ENCODE results near the gene ALDH1B1. TPM values are rescaled to one million over a fixed set of nuclear protein-coding genes. Genes with fewer than 3 reads are reported as not detected.

Gene ALDH1B1
- total and polyA plus RNA-seq, 9 of the 15 experiments (the other 6 are each of a cell fraction or from before 2014, with no cell fraction given) = 8.6 to 46.5 (median 30.8) TPM

GRCh38 chr9:38415856-38416255 is 23.4 kb downstream of the ALDH1B1 start:
- TF ChIP-seq SRSF9 (IDR thresholded peaks at IDR 0.05; ENCODE audit: borderline replicate concordance, low read depth, low read length) (no peak), ZNF184 (CRISPR knock-in tag; IDR thresholded peaks at IDR 0.05) (no peak), ZNF384 (IDR thresholded peaks at IDR 0.05; ENCODE audit: low read depth, low read length) (no peak), ETV1 (tag; conservative IDR thresholded peaks at IDR 0.05; ENCODE audit: low read depth) (no peak), NFIC (IDR thresholded peaks at IDR 0.05) (no peak), ZNF77 (CRISPR knock-in tag; IDR thresholded peaks at IDR 0.05) (no peak), U2AF1 (optimal IDR thresholded peaks at IDR 0.05; ENCODE audit: low read depth, low read length) (no peak), ZNF699 (CRISPR knock-in tag; IDR thresholded peaks at IDR 0.05; ENCODE audit: insufficient replicate concordance) (no peak), E2F8 (IDR thresholded peaks at IDR 0.05; ENCODE audit: low read depth, partially characterized antibody) (no peak), ZNF584 (CRISPR knock-in tag; IDR thresholded peaks at IDR 0.05; ENCODE audit: low read depth) (no peak), SMAD3 (CRISPR knock-in tag; conservative IDR thresholded peaks at IDR 0.05) (no peak), TCFL5 (CRISPR knock-in tag; conservative IDR thresholded peaks at IDR 0.05) (no peak), ZNF212 (CRISPR knock-in tag; IDR thresholded peaks at IDR 0.05) (no peak), BHLHE40 (IDR thresholded peaks at IDR 0.05; ENCODE audit: low read length) (no peak)
- ATAC-seq (no peak), FAIRE-seq (no peak), DNase-seq (ENCODE audit: extremely low read depth in 1 of 4, low spot score in 3 of 4) (no peak)
- 2% methylated on average over 8 of the region's 8 CpGs for WGBS (ENCODE audit: insufficient coverage, low coverage, missing lambda C conversion rate)
- Histone ChIP-seq H3K79me2 (ENCODE audit: control insufficient read depth, insufficient read depth, low read length) (no peaks in the 10 kb centered on the region), H2AFZ (ENCODE audit: low read depth, low read length) (no peak overlapping the region), H3K36me3 (ENCODE audit: control insufficient read depth, insufficient read depth, low read length) (no peaks in the 10 kb centered on the region), H3K27ac (ENCODE audit: extremely low read depth, low read depth, low read length) (no peak overlapping the region), H3K4me1 (replicated peaks in 1 of 2; ENCODE audit: control insufficient read depth in 2 of 2, insufficient read depth in 2 of 2, low read length in 2 of 2) (no peaks in the 10 kb centered on the region), H4K20me1 (replicated peaks; ENCODE audit: control insufficient read depth, insufficient read depth, low read length) (peaks cover 13% of the 10 kb centered on the region; the same call in 1 of the 2 replicates), H3K4me2 (ENCODE audit: insufficient read depth, low read length) (no peak overlapping the region), H3K27me3 (ENCODE audit: control insufficient read depth in 2 of 2, insufficient read depth in 2 of 2, low read length in 2 of 2) (peaks cover 50 to 65% of the 10 kb centered on the region in 2 experiments), H3K4me3 (no peak overlapping the region), H3K9ac (ENCODE audit: insufficient read depth in 1 of 2, low read depth in 2 of 2, low read length in 2 of 2) (no peak overlapping the region), H3K9me1 (ENCODE audit: control insufficient read depth, insufficient read depth, low read length) (no peaks in the 10 kb centered on the region), H3K9me3 (replicated peaks; ENCODE audit: control insufficient read depth, insufficient read depth, low read depth, low read length) (no peaks in the 10 kb centered on the region)
- in situ Hi-C loops (cut with MboI) = no loop called here
- POLR2A ChIA-PET = interaction anchor here (0.6 kb wide), 1 partner anchor 543 kb away, joined by 3 read pairs; no protein-coding TSS in a partner anchor
- BruUV-seq (replicated peaks) = no TSS peak
- intact Hi-C loops (cut with micrococcal nuclease) = loop anchor here (5.0 kb wide), 1 partner anchor 36 kb away; no protein-coding TSS in a partner anchor
- CTCF ChIA-PET (ENCODE audit: low intra/inter-chr PET ratio) = no interaction called here
